HCT116 (cell line): ENCODE data around the gene ITGB7.

Source experiments
- CEBPB ChIP-seq: IDR thresholded peaks from 2 replicates; pipeline ENCODE4 v1.6.1; 2012; ENCODE audit warnings: low read depth
- CTCF ChIP-seq, 3 experiments: fragments of 200-600 bp in 1 of 3; sonication (generic) in 1 of 3; IDR thresholded peaks in 2 of 3; conservative IDR thresholded peaks in 1 of 3; 2 replicates each; pipeline ENCODE4 v1.5.1; 2012 to 2017; ENCODE audit warnings: low read depth in 2 of 3, low read length in 2 of 3, antibody characterized with exemption in 1 of 3, borderline replicate concordance in 1 of 3, control low read depth in 1 of 3, mild to moderate bottlenecking in 1 of 3, mixed read lengths in 1 of 3, mixed run types in 1 of 3, moderate library complexity in 1 of 3; ENCODE audit not compliant: insufficient read depth in 1 of 3
- ELF1 ChIP-seq: IDR thresholded peaks from 2 replicates; pipeline ENCODE4 v1.6.1; 2012; ENCODE audit warnings: low read depth, borderline replicate concordance
- EZH2 ChIP-seq: fragments of 200-600 bp; sonication (generic); IDR thresholded peaks from 2 replicates; pipeline ENCODE4 v1.6.1; 2017; ENCODE audit warnings: antibody characterized with exemption, mixed run types
- EZH2phosphoT487 ChIP-seq: fragments of 200-600 bp; IDR thresholded peaks from 2 replicates; pipeline ENCODE4 v1.6.1; 2018; ENCODE audit warnings: antibody characterized with exemption, borderline replicate concordance
- FOSL1 ChIP-seq: IDR thresholded peaks from 2 replicates; pipeline ENCODE4 v1.6.1; 2012; ENCODE audit warnings: low read depth
- POLR2A ChIP-seq: IDR thresholded peaks from 2 replicates; pipeline ENCODE4 v1.7.0; 2011; ENCODE audit warnings: borderline replicate concordance; ENCODE audit not compliant: insufficient read depth, insufficient read length; ENCODE audit errors: extremely low read depth
- POLR2AphosphoS5 ChIP-seq: IDR thresholded peaks from 2 replicates; pipeline ENCODE4 v1.6.1; 2011; ENCODE audit warnings: mild to moderate bottlenecking, low read depth, low read length, moderate library complexity
- SIN3A ChIP-seq: IDR thresholded peaks from 2 replicates; pipeline ENCODE4 v1.6.1; 2012; ENCODE audit warnings: low read depth
- SP1 ChIP-seq: IDR thresholded peaks from 2 replicates; pipeline ENCODE4 v1.6.1; 2012; ENCODE audit warnings: low read depth
- TCF7L2 ChIP-seq: IDR thresholded peaks from 2 replicates; pipeline ENCODE4 v1.7.0; 2011; ENCODE audit warnings: borderline replicate concordance, inconsistent platforms; ENCODE audit not compliant: insufficient read depth, insufficient read length; ENCODE audit errors: extremely low read depth
- ZNF274 ChIP-seq: fragments of 200-500 bp; sonication (Bioruptor generic); IDR thresholded peaks from 2 replicates; pipeline ENCODE4 v1.6.1; 2014; ENCODE audit warnings: mild to moderate bottlenecking, low read depth, low read length, inconsistent platforms
- TF ChIP-seq, protein P1 (sequence below): IDR thresholded peaks from 2 replicates; pipeline ENCODE4 v1.6.1; 2012
- TF ChIP-seq, protein P2 (sequence below): IDR thresholded peaks from 2 replicates; pipeline ENCODE4 v1.6.1; 2012; ENCODE audit warnings: low read depth

DNA sequence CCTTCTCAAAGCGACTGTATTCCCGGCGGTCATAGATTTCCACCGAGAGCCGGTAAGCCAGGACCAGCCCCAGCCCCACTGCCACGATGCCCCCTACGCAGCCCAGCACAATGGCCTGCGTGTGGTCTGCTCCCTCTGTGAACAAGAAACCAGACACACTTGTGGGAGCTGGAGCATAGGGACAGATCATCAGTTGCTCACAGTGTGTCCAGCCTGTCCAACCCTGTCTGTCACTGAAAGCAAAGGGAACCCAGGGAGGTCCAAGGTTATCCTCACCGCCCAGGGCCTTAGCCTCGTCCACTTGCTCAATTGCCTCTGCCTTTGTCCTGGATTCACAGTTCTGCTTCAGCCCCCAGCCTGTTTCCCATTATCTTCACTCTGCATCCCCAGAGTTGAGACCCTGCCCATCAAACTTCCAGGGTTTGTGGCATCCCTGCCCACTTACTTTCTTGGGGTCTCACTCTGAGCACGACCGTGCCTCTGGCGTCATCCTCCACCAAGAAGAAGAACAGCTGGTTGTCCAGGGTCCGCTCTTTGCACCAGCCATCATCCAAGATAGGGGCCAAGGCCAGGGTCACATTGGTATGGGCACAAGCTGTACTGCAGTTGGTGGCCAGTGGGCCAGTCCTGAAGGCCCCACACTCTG is 15.0 kb downstream of the ITGB7 start:
- no peak for TF ChIP-seq CTCF (IDR thresholded peaks at IDR 0.05 in 2 of 3, conservative IDR thresholded peaks at IDR 0.05 in 1 of 3; ENCODE audit: borderline replicate concordance in 1 of 3, insufficient read depth in 1 of 3, low read depth in 2 of 3, low read length in 2 of 3)
- no peak for TF ChIP-seq POLR2AphosphoS5
- no peak for TF ChIP-seq EZH2
- no peak for TF ChIP-seq CEBPB
- no peak for TF ChIP-seq ZNF274
- no peak for TF ChIP-seq ELF1
- TF ChIP-seq POLR2A, result no peak
- TF ChIP-seq SIN3A, result no peak
- TF ChIP-seq, protein P1, sequence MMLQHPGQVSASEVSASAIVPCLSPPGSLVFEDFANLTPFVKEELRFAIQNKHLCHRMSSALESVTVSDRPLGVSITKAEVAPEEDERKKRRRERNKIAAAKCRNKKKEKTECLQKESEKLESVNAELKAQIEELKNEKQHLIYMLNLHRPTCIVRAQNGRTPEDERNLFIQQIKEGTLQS, result no peak
- TF ChIP-seq TCF7L2, result no peak
- TF ChIP-seq, protein P2, sequence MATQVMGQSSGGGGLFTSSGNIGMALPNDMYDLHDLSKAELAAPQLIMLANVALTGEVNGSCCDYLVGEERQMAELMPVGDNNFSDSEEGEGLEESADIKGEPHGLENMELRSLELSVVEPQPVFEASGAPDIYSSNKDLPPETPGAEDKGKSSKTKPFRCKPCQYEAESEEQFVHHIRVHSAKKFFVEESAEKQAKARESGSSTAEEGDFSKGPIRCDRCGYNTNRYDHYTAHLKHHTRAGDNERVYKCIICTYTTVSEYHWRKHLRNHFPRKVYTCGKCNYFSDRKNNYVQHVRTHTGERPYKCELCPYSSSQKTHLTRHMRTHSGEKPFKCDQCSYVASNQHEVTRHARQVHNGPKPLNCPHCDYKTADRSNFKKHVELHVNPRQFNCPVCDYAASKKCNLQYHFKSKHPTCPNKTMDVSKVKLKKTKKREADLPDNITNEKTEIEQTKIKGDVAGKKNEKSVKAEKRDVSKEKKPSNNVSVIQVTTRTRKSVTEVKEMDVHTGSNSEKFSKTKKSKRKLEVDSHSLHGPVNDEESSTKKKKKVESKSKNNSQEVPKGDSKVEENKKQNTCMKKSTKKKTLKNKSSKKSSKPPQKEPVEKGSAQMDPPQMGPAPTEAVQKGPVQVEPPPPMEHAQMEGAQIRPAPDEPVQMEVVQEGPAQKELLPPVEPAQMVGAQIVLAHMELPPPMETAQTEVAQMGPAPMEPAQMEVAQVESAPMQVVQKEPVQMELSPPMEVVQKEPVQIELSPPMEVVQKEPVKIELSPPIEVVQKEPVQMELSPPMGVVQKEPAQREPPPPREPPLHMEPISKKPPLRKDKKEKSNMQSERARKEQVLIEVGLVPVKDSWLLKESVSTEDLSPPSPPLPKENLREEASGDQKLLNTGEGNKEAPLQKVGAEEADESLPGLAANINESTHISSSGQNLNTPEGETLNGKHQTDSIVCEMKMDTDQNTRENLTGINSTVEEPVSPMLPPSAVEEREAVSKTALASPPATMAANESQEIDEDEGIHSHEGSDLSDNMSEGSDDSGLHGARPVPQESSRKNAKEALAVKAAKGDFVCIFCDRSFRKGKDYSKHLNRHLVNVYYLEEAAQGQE, result no peak
- no peak for TF ChIP-seq EZH2phosphoT487
- no peak for TF ChIP-seq SP1
- TF ChIP-seq FOSL1, result no peak
